ENCODE results near the gene MSX2. TPM values are rescaled to one million over a fixed set of nuclear protein-coding genes. Genes with fewer than 3 reads are reported as not detected.

Gene MSX2
- total RNA-seq, 1 donor, result 2.2 TPM

DNA sequence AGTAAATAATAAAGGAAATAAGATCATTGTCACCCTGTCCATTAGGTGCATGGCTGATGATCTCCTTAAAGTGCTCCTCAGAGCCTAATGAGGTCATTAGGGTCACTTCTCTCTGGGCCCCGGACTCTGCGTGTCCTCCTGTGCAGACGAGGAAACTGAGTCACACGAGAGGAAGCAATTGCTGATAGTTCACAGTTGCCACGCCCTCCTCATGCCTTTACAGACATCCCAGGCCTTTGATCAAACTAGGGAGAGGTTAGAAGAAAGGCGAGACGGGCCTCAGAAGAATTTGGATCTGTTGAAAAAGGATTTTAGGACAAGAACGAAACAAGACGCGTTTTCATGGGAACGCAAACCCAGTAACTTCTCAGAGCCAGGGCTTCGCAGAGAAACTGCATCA, 32.0 kb upstream of the MSX2 start:
- no peaks in the 10 kb centered on the region for H3K4me1 ChIP-seq (ENCODE audit: insufficient read depth, low read length)
- H3K9me3 ChIP-seq (ENCODE audit: low read depth, low read length), result no peaks in the 10 kb centered on the region
- H2AFZ ChIP-seq (ENCODE audit: low read length), result no peak overlapping the region
- no peaks in the 10 kb centered on the region for H3K36me3 ChIP-seq (ENCODE audit: insufficient read depth, low read length)
- DNase-seq (ENCODE audit: insufficient read length, low spot score, missing footprints), result peak; percentile 54
- H3K27me3 ChIP-seq (ENCODE audit: insufficient read depth, low read length), result peaks cover 14% of the 10 kb centered on the region
- no peak overlapping the region for H3K27ac ChIP-seq (ENCODE audit: low read depth, low read length)
- no peaks in the 10 kb centered on the region for H4K20me1 ChIP-seq (ENCODE audit: insufficient read depth, low read length)
- no peak overlapping the region for H3K4me3 ChIP-seq (ENCODE audit: insufficient read depth, low read length)
- no peaks in the 10 kb centered on the region for H3K79me2 ChIP-seq (ENCODE audit: insufficient read depth, low read length)
- TF ChIP-seq CTCF (IDR thresholded peaks at IDR 0.05; ENCODE audit: extremely low read depth, low read depth, low read length), result no peak
- H3K4me2 ChIP-seq (ENCODE audit: insufficient read depth, low read length), result no peak overlapping the region

DNA sequence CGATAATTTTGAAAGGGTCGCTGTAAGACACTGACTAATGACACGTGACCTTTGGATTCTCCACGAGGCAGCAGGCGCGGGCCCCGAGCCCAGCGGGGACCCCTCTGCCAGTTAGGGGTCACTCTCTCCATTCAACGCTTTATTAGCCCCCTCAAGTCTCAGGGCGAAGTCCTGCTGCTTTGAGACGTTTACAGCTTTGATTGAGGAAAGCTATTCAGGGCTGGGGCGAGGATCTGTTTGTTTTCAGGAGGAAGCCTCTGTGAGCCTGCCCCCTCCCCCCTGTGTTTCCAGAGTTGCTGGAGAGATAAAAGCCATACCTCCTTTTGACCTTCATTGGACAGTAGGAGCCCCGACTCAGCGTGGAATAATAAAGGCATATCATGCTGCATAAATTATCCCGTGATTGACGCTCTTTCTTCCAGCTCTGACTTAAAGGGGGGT, 31.4 kb upstream of the MSX2 start:
- Histone ChIP-seq H4K20me1 (ENCODE audit: insufficient read depth, low read length) (no peaks in the 10 kb centered on the region), H3K9me3 (ENCODE audit: low read depth, low read length) (no peaks in the 10 kb centered on the region), H3K4me3 (ENCODE audit: insufficient read depth, low read length) (no peak overlapping the region), H3K27ac (ENCODE audit: low read depth, low read length) (no peak overlapping the region), H3K79me2 (ENCODE audit: insufficient read depth, low read length) (no peaks in the 10 kb centered on the region), H3K36me3 (ENCODE audit: insufficient read depth, low read length) (no peaks in the 10 kb centered on the region), H2AFZ (ENCODE audit: low read length) (no peak overlapping the region), H3K27me3 (ENCODE audit: insufficient read depth, low read length) (peaks cover 12% of the 10 kb centered on the region), H3K4me2 (ENCODE audit: insufficient read depth, low read length) (no peak overlapping the region), H3K4me1 (ENCODE audit: insufficient read depth, low read length) (no peaks in the 10 kb centered on the region)
- DNase-seq (ENCODE audit: insufficient read length, low spot score, missing footprints), result peak; percentile 45
- no peak for TF ChIP-seq CTCF (IDR thresholded peaks at IDR 0.05; ENCODE audit: extremely low read depth, low read depth, low read length)

DNA sequence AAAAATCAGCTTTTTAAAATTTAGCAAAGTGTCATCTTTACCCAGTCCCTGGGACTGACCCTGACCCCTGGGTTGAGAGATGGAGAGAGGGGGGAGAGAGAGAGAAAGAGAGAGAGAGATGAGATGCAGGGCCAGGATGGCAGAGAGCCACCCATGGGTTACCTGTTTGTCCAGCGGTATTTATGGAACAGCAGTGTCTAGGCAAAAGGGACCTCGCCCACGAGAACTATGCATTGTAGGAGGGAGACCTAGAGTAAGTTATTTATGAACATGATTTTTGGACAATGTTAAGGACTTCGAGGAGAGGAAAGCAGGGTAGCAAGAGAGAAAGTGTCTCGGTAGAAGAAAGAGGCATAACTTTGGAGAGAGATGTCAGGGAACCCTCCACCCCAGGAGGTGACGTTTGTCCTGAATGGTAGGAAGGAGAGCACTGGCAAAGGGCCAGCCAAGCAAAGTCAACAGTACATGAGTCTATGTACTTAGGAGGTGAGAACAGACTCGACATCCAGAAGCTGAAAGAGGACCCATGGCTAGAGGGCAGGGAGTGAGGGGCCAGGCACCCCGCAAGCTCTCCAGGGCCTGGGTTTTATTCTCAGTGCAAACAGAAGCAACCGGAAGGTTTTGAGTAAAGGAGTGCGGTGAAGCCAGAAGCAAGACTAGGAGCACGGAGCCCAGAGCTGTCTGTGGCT, 30.5 kb upstream of the MSX2 start:
- Histone ChIP-seq H3K79me2 (ENCODE audit: insufficient read depth, low read length) (no peaks in the 10 kb centered on the region), H3K27me3 (ENCODE audit: insufficient read depth, low read length) (peaks cover 4% of the 10 kb centered on the region), H3K9me3 (ENCODE audit: low read depth, low read length) (no peaks in the 10 kb centered on the region), H3K4me1 (ENCODE audit: insufficient read depth, low read length) (no peaks in the 10 kb centered on the region), H4K20me1 (ENCODE audit: insufficient read depth, low read length) (no peaks in the 10 kb centered on the region), H3K4me2 (ENCODE audit: insufficient read depth, low read length) (no peak overlapping the region), H3K27ac (ENCODE audit: low read depth, low read length) (no peak overlapping the region), H2AFZ (ENCODE audit: low read length) (no peak overlapping the region), H3K4me3 (ENCODE audit: insufficient read depth, low read length) (no peak overlapping the region), H3K36me3 (ENCODE audit: insufficient read depth, low read length) (no peaks in the 10 kb centered on the region)
- peak; percentile 36 for DNase-seq (ENCODE audit: insufficient read length, low spot score, missing footprints)
- TF ChIP-seq CTCF (IDR thresholded peaks at IDR 0.05; ENCODE audit: extremely low read depth, low read depth, low read length), result no peak

DNA sequence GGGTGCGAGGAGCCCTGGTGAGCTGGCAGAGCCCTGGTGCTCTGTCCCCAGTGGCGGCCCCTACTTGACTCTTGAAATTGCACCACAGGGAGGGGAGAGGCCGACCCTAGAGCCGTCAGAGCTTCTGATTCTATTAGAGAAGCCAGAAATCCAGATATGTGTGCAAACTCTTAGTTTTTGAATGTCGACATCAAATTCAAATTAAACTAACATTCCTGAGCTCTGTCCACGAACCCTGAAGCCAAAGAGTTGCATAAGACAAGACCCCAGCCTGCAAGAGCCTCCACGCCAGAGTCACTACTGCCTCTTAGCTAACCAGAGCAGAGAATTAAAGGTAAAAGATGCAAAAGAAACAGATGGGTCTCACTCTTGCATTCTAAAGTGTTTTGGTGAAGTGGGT, 29.8 kb upstream of the MSX2 start:
- Histone ChIP-seq H3K27ac (ENCODE audit: low read depth, low read length) (no peak overlapping the region), H3K4me1 (ENCODE audit: insufficient read depth, low read length) (no peaks in the 10 kb centered on the region), H2AFZ (ENCODE audit: low read length) (no peak overlapping the region), H3K9me3 (ENCODE audit: low read depth, low read length) (no peaks in the 10 kb centered on the region), H3K4me2 (ENCODE audit: insufficient read depth, low read length) (no peak overlapping the region), H3K79me2 (ENCODE audit: insufficient read depth, low read length) (no peaks in the 10 kb centered on the region), H4K20me1 (ENCODE audit: insufficient read depth, low read length) (no peaks in the 10 kb centered on the region), H3K27me3 (ENCODE audit: insufficient read depth, low read length) (no peaks in the 10 kb centered on the region), H3K4me3 (ENCODE audit: insufficient read depth, low read length) (no peak overlapping the region), H3K36me3 (ENCODE audit: insufficient read depth, low read length) (no peaks in the 10 kb centered on the region)
- no peak for DNase-seq (ENCODE audit: insufficient read length, low spot score, missing footprints)
- TF ChIP-seq CTCF (IDR thresholded peaks at IDR 0.05; ENCODE audit: extremely low read depth, low read depth, low read length), result no peak

All from osteoblast (primary cell).